PC-3 (cell line): ENCODE measurements around the gene SLC6A3.

Experiments used
- CTCF ChIP-seq: fragments of 300-600 bp; sonication (generic); conservative IDR thresholded peaks from 2 replicates; pipeline ENCODE4 v1.5.1; 2017; ENCODE audit warnings: antibody characterized with exemption, low read depth, mild to moderate bottlenecking, low read length
- EZH2 ChIP-seq: fragments of 300-600 bp; sonication (generic); IDR thresholded peaks from one replicate; pipeline ENCODE4 v1.6.1; 2017; ENCODE audit warnings: antibody characterized with exemption, mild to moderate bottlenecking, low read length; ENCODE audit not compliant: unreplicated experiment
- EZH2phosphoT487 ChIP-seq: fragments of 300-600 bp; sonication (generic); IDR thresholded peaks from 2 replicates; pipeline ENCODE4 v1.6.1; 2018; ENCODE audit warnings: mild to moderate bottlenecking, antibody characterized with exemption, low read length, borderline replicate concordance

GRCh38 chr5:1442222-1443145, 2.8 kb downstream of the SLC6A3 start:
- TF ChIP-seq CTCF: no peak
- TF ChIP-seq EZH2: no peak
- no peak for TF ChIP-seq EZH2phosphoT487
